ENCODE results near the gene PTPRH. TPM values are rescaled to one million over a fixed set of nuclear protein-coding genes. Genes with fewer than 3 reads are reported as not detected.

The PTPRH gene
- polyA plus RNA-seq, 1 donor (not counting 4 experiments of a cell fraction or from before 2014, with no cell fraction given), result 0.17 TPM

DNA sequence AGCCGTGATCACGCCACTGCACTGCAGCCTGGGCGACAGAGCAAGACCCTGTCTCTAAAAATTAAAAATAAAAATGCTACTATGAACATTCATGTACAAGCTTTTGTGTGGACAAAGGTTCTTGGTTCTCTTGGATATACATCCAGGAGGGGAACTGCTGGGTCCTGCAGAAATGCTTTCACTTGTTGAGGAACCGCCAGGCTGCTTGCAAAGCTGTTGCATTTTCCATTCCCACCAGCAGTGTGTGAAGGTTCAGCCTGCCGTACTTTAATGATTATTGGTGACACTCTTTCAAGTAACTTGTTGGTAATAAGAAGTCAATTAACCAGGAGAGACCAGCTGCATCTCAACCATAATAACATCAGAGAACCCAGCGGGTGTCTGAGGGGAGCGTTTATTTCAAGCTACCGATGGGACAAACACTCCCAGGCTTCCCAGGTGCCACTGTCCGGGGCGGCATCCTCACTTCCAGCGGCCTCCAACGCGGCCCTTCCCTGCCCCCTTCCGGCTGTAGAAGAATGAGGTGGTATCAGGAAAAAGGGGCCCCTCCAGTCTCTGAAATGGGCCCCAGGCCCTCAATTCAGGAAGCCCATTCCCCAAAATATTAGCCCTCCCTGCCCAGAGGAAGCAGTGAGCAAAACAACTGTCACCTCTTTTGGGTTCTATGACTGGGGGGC is 76.7 kb downstream of the PTPRH start:
- dilution Hi-C loops (cut with MboI; ENCODE audit: extremely low pct_ligation_motif_present, low sequenced_read_pairs), result no loop called here
- no peaks in the 10 kb centered on the region for H3K79me2 ChIP-seq (ENCODE audit: control insufficient read depth, insufficient read depth, low read length)
- H3K4me3 ChIP-seq (ENCODE audit: control insufficient read depth in 2 of 3, extremely low read depth in 1 of 3, insufficient read depth in 2 of 3, low read depth in 1 of 3, low read length in 3 of 3), result no peak overlapping the region
- FAIRE-seq (no peak), DNase-seq (ENCODE audit: low read depth, low spot score) (no peak)
- TF ChIP-seq, protein P1, sequence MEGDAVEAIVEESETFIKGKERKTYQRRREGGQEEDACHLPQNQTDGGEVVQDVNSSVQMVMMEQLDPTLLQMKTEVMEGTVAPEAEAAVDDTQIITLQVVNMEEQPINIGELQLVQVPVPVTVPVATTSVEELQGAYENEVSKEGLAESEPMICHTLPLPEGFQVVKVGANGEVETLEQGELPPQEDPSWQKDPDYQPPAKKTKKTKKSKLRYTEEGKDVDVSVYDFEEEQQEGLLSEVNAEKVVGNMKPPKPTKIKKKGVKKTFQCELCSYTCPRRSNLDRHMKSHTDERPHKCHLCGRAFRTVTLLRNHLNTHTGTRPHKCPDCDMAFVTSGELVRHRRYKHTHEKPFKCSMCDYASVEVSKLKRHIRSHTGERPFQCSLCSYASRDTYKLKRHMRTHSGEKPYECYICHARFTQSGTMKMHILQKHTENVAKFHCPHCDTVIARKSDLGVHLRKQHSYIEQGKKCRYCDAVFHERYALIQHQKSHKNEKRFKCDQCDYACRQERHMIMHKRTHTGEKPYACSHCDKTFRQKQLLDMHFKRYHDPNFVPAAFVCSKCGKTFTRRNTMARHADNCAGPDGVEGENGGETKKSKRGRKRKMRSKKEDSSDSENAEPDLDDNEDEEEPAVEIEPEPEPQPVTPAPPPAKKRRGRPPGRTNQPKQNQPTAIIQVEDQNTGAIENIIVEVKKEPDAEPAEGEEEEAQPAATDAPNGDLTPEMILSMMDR (optimal IDR thresholded peaks at IDR 0.05 in 1 of 3, IDR thresholded peaks at IDR 0.05 in 1 of 3, conservative IDR thresholded peaks at IDR 0.05 in 1 of 3; ENCODE audit: extremely low read depth in 1 of 3, insufficient read depth in 2 of 3, low read length in 3 of 3), result no peak
- TF ChIP-seq EZH2 (IDR thresholded peaks at IDR 0.05; ENCODE audit: low read length), result no peak
- H3K36me3 ChIP-seq (ENCODE audit: control insufficient read depth in 2 of 2, extremely low read depth in 1 of 2, insufficient read depth in 2 of 2, low read length in 2 of 2), result peaks cover 0 to 13% of the 10 kb centered on the region in 2 experiments
- H3K9me1 ChIP-seq (ENCODE audit: control insufficient read depth, extremely low read depth, insufficient read depth, low read length), result no peaks in the 10 kb centered on the region
- no peak overlapping the region for H3K9ac ChIP-seq (ENCODE audit: control insufficient read depth, extremely low read depth, insufficient read depth, low read length)
- H3K27me3 ChIP-seq (ENCODE audit: control insufficient read depth, extremely low read depth, insufficient read depth, low read length), result no peaks in the 10 kb centered on the region
- H3K4me2 ChIP-seq (ENCODE audit: control insufficient read depth, extremely low read depth, insufficient read depth, low read depth, low read length), result no peak overlapping the region
- no peak overlapping the region for H3K27ac ChIP-seq (ENCODE audit: control insufficient read depth, insufficient read depth, low read length)
- H2AFZ ChIP-seq (ENCODE audit: control insufficient read depth, low read length), result no peak overlapping the region
- H3K4me1 ChIP-seq (ENCODE audit: control insufficient read depth, extremely low read depth, insufficient read depth, low read length), result no peaks in the 10 kb centered on the region
- no peaks in the 10 kb centered on the region for H4K20me1 ChIP-seq (ENCODE audit: control insufficient read depth, extremely low read depth, insufficient read depth, low read length)
- H3K9me3 ChIP-seq (ENCODE audit: control insufficient read depth, low read depth, low read length), result no peaks in the 10 kb centered on the region

DNA sequence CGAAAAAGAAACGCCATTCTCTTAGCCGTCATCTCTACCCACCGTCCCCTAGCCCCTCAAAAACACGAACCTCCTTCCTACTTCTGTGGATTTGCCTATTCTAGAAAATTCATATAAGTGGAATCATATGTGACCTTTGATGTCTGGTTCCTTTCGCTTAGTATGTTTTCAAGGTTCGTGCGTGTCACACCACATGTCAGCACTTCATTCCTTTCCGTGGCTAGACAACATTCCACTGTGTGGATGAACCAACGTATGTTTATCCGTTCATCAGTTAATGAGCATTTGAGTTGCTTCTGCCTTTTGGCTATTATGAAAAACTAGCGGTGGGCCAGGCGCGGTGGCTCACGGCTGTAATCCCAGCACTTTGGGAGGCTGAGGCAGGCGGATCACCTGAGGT is 77.9 kb downstream of the PTPRH start:
- Histone ChIP-seq H3K4me1 (ENCODE audit: control insufficient read depth, extremely low read depth, insufficient read depth, low read length) (no peaks in the 10 kb centered on the region), H3K79me2 (ENCODE audit: control insufficient read depth, insufficient read depth, low read length) (no peaks in the 10 kb centered on the region), H3K9ac (ENCODE audit: control insufficient read depth, extremely low read depth, insufficient read depth, low read length) (no peak overlapping the region), H3K36me3 (ENCODE audit: control insufficient read depth in 2 of 2, extremely low read depth in 1 of 2, insufficient read depth in 2 of 2, low read length in 2 of 2) (peaks cover 0 to 13% of the 10 kb centered on the region in 2 experiments), H3K9me3 (ENCODE audit: control insufficient read depth, low read depth, low read length) (no peaks in the 10 kb centered on the region), H2AFZ (ENCODE audit: control insufficient read depth, low read length) (no peak overlapping the region), H4K20me1 (ENCODE audit: control insufficient read depth, extremely low read depth, insufficient read depth, low read length) (no peaks in the 10 kb centered on the region), H3K4me3 (ENCODE audit: control insufficient read depth in 2 of 3, extremely low read depth in 1 of 3, insufficient read depth in 2 of 3, low read depth in 1 of 3, low read length in 3 of 3) (no peak overlapping the region), H3K9me1 (ENCODE audit: control insufficient read depth, extremely low read depth, insufficient read depth, low read length) (no peaks in the 10 kb centered on the region), H3K27ac (ENCODE audit: control insufficient read depth, insufficient read depth, low read length) (no peak overlapping the region), H3K27me3 (ENCODE audit: control insufficient read depth, extremely low read depth, insufficient read depth, low read length) (no peaks in the 10 kb centered on the region), H3K4me2 (ENCODE audit: control insufficient read depth, extremely low read depth, insufficient read depth, low read depth, low read length) (no peak overlapping the region)
- TF ChIP-seq EZH2 (IDR thresholded peaks at IDR 0.05; ENCODE audit: low read length), result no peak
- TF ChIP-seq, protein P1 (optimal IDR thresholded peaks at IDR 0.05 in 1 of 3, IDR thresholded peaks at IDR 0.05 in 1 of 3, conservative IDR thresholded peaks at IDR 0.05 in 1 of 3; ENCODE audit: extremely low read depth in 1 of 3, insufficient read depth in 2 of 3, low read length in 3 of 3), result no peak
- dilution Hi-C loops (cut with MboI; ENCODE audit: extremely low pct_ligation_motif_present, low sequenced_read_pairs), result no loop called here
- DNase-seq (ENCODE audit: low read depth, low spot score) (no peak), FAIRE-seq (no peak)

Small RNAs within 50 kb of the gene (small RNA-seq; reads per million reads assigned to genes)
- gene MIR6802 (ENCODE audit: insufficient read length in 3 of 3, low read depth in 3 of 3, low replicate concordance in 1 of 3), result 0 to 0.67 (median 0.07) reads per million in 3 experiments
- 0 reads per million in 3 experiments for gene MIR6803 (ENCODE audit: insufficient read length in 3 of 3, low read depth in 3 of 3, low replicate concordance in 1 of 3)
- gene MIR6804 (ENCODE audit: insufficient read length in 3 of 3, low read depth in 3 of 3, low replicate concordance in 1 of 3), result 0 to 0.67 (median 0) reads per million in 3 experiments
- gene RF01210 (ENCODE audit: insufficient read length in 3 of 3, low read depth in 3 of 3, low replicate concordance in 1 of 3), result 0 reads per million in 3 experiments

Other genes starting within 250 kb of the PTPRH start
- gene NLRP2, start 243.1 kb downstream of the PTPRH start, polyA plus RNA-seq, result 56.7 to 57.6 TPM (median 56.7 TPM) in 3 replicates
- 0.04 to 0.09 TPM in 2 of 3 replicates, not detected in the other for gene GP6, start 171.2 kb downstream of the PTPRH start, polyA plus RNA-seq
- gene RDH13, start 146.4 kb downstream of the PTPRH start, polyA plus RNA-seq, result 10.6 to 16.3 TPM (median 11.9 TPM) in 3 replicates
- 20.1 to 37.3 TPM (median 26.0 TPM) in 3 replicates for gene EPS8L1, start 133.6 kb downstream of the PTPRH start, polyA plus RNA-seq
- 22.9 to 41.2 TPM (median 24.7 TPM) in 3 replicates for gene PPP1R12C, start 91.9 kb downstream of the PTPRH start, polyA plus RNA-seq
- 89.7 to 113 TPM (median 99.6 TPM) in 3 replicates for gene TNNT1, start 60.3 kb downstream of the PTPRH start, polyA plus RNA-seq
- 2.2 to 4.1 TPM (median 3.3 TPM) in 3 replicates for gene TNNI3, start 51.8 kb downstream of the PTPRH start, polyA plus RNA-seq
- gene DNAAF3, start 42.9 kb downstream of the PTPRH start, polyA plus RNA-seq, result 8.5 to 14.3 TPM (median 12.9 TPM) in 3 replicates
- gene SYT5, start 29.2 kb downstream of the PTPRH start, polyA plus RNA-seq, result 0.05 to 0.39 TPM (median 0.33 TPM) in 3 replicates
- gene TMEM86B, start 19.3 kb upstream of the PTPRH start, polyA plus RNA-seq, result 0.60 to 0.88 TPM (median 0.68 TPM) in 3 replicates
- 26.7 to 49.7 TPM (median 27.5 TPM) in 3 replicates for gene PPP6R1, start 49.5 kb upstream of the PTPRH start, polyA plus RNA-seq
- 20.2 to 26.7 TPM (median 24.7 TPM) in 3 replicates for gene HSPBP1, start 70.6 kb upstream of the PTPRH start, polyA plus RNA-seq
- gene BRSK1, start 74.5 kb upstream of the PTPRH start, polyA plus RNA-seq, result 0.46 to 1.1 TPM (median 0.98 TPM) in 3 replicates
- gene TMEM150B, start 115.8 kb upstream of the PTPRH start, polyA plus RNA-seq, result not detected in 3 replicates
- 4.3 to 7.4 TPM (median 6.5 TPM) in 3 replicates for gene KMT5C, start 130.4 kb upstream of the PTPRH start, polyA plus RNA-seq
- 1.4 to 6.5 TPM (median 1.7 TPM) in 3 replicates for gene COX6B2, start 145.2 kb upstream of the PTPRH start, polyA plus RNA-seq
- not detected in 3 replicates for gene GARIN5B, start 153.8 kb upstream of the PTPRH start, polyA plus RNA-seq
- gene IL11, start 161.0 kb upstream of the PTPRH start, polyA plus RNA-seq, result 1.6 to 5.1 TPM (median 2.2 TPM) in 3 replicates
- gene TMEM190, start 167.3 kb upstream of the PTPRH start, polyA plus RNA-seq, result 0.19 TPM in 1 of 3 replicates, not detected in the others
- 0.23 to 0.31 TPM (median 0.24 TPM) in 3 replicates for gene TMEM238, start 174.8 kb upstream of the PTPRH start, polyA plus RNA-seq
- gene RPL28, start 176.4 kb upstream of the PTPRH start, polyA plus RNA-seq, result 282 to 1,011 TPM (median 432 TPM) in 3 replicates
- gene UBE2S, start 198.3 kb upstream of the PTPRH start, polyA plus RNA-seq, result 22.1 to 42.3 TPM (median 31.8 TPM) in 3 replicates
- gene SHISA7, start 233.8 kb upstream of the PTPRH start, polyA plus RNA-seq, result not detected in 3 replicates